CMK (cell line): Measurements from ENCODE around the gene TSPAN18.
A peak's percentile ranks its signal among the peaks of the same experiment; 100 is the strongest.

Experiments
- DNase-seq: peaks from one replicate; pipeline ENCODE4 v3.0.0-alpha.2; 2010; ENCODE audit warnings: low read depth

Gene TSPAN18

GRCh38 chr11:44942029-44942955, 215.5 kb downstream of the TSPAN18 start:
- DNase-seq, result no peak

GRCh38 chr11:44943118-44943517, 216.4 kb downstream of the TSPAN18 start:
- DNase-seq, result no peak

GRCh38 chr11:44943696-44944095, 216.9 kb downstream of the TSPAN18 start:
- no peak for DNase-seq

- DNase-seq, result no peak
Measured at GRCh38 chr11:44944181-44944852, 217.6 kb downstream of the TSPAN18 start.

GRCh38 chr11:44944853-44945235, 218.1 kb downstream of the TSPAN18 start:
- DNase-seq, result no peak

- DNase-seq, result no peak
Measured at GRCh38 chr11:44945666-44946065, 218.9 kb downstream of the TSPAN18 start.

GRCh38 chr11:44946263-44946662, 219.5 kb downstream of the TSPAN18 start:
- DNase-seq, result no peak

- no peak for DNase-seq
Measured at GRCh38 chr11:44947114-44947513, 220.4 kb downstream of the TSPAN18 start.

- DNase-seq, result no peak
Measured at GRCh38 chr11:44948155-44948554, 221.4 kb downstream of the TSPAN18 start.

- no peak for DNase-seq
Measured at GRCh38 chr11:44949160-44950030, 222.6 kb downstream of the TSPAN18 start.

GRCh38 chr11:44950031-44950624, 223.4 kb downstream of the TSPAN18 start:
- no peak for DNase-seq

GRCh38 chr11:44950625-44951476, 224.1 kb downstream of the TSPAN18 start, which contains the start of gene TP53I11:
Gene TP53I11, minus strand, starts transcription at chr11:44950883. Its CDS starts 12,548 bp downstream, at chr11:44938335.
- DNase-seq, result no peak

- DNase-seq, result no peak
Measured at GRCh38 chr11:44952082-44952481, 225.3 kb downstream of the TSPAN18 start.

- no peak for DNase-seq
Measured at GRCh38 chr11:44952500-44953260, 225.9 kb downstream of the TSPAN18 start.

GRCh38 chr11:44954051-44954906, 227.5 kb downstream of the TSPAN18 start:
- no peak for DNase-seq

- DNase-seq, result peak; percentile 71
Measured at GRCh38 chr11:44955015-44955738, 228.4 kb downstream of the TSPAN18 start.

- DNase-seq, result no peak
Measured at GRCh38 chr11:44957040-44957515, 230.3 kb downstream of the TSPAN18 start.
